ENCODE results near the gene MRM2.

MRM2 gene

GRCh38 chr7:2196381-2197378 lies 45.3 kb downstream of the MRM2 start:
- no peak for TF ChIP-seq CTCF (conservative IDR thresholded peaks at IDR 0.05; ENCODE audit: low read length)
- H3K4me3 ChIP-seq (ENCODE audit: low read length): no peak overlapping the region
- DNase-seq (ENCODE audit: low read depth): no peak

- H3K4me3 ChIP-seq (ENCODE audit: low read length): no peak overlapping the region
- no peak for TF ChIP-seq CTCF (conservative IDR thresholded peaks at IDR 0.05; ENCODE audit: low read length)
- no peak for DNase-seq (ENCODE audit: low read depth)
Observed at GRCh38 chr7:2195400-2196246, 46.4 kb downstream of the MRM2 start.

- no peak for TF ChIP-seq CTCF (conservative IDR thresholded peaks at IDR 0.05; ENCODE audit: low read length)
- no peak for DNase-seq (ENCODE audit: low read depth)
- no peak overlapping the region for H3K4me3 ChIP-seq (ENCODE audit: low read length)
Observed at GRCh38 chr7:2193575-2194305, 48.3 kb downstream of the MRM2 start.

GRCh38 chr7:2192831-2193534 lies 49.0 kb downstream of the MRM2 start:
- no peak overlapping the region for H3K4me3 ChIP-seq (ENCODE audit: low read length)
- no peak for TF ChIP-seq CTCF (conservative IDR thresholded peaks at IDR 0.05; ENCODE audit: low read length)
- DNase-seq (ENCODE audit: low read depth): no peak

- TF ChIP-seq CTCF (conservative IDR thresholded peaks at IDR 0.05; ENCODE audit: low read length): no peak
- H3K4me3 ChIP-seq (ENCODE audit: low read length): no peak overlapping the region
- no peak for DNase-seq (ENCODE audit: low read depth)
Observed at GRCh38 chr7:2191016-2191415, 51.0 kb downstream of the MRM2 start.

GRCh38 chr7:2190531-2190930 lies 51.5 kb downstream of the MRM2 start:
- no peak overlapping the region for H3K4me3 ChIP-seq (ENCODE audit: low read length)
- peak; percentile 17 for DNase-seq (ENCODE audit: low read depth)
- no peak for TF ChIP-seq CTCF (conservative IDR thresholded peaks at IDR 0.05; ENCODE audit: low read length)
